HepG2 (cell line): Measurements from ENCODE around the gene COL18A1. TPM values are rescaled to one million over a fixed set of nuclear protein-coding genes. Genes with fewer than 3 reads are reported as not detected.

Source experiments
- ETV5 ChIP-seq: IDR thresholded peaks from 2 replicates; pipeline ENCODE4 v1.6.1; 2018; ENCODE audit warnings: missing biosample characterization, missing genetic modification reagents, inconsistent platforms, borderline replicate concordance
- HMG20B ChIP-seq: conservative IDR thresholded peaks from 2 replicates; pipeline ENCODE4 v1.6.1; 2016; ENCODE audit warnings: missing genetic modification reagents, missing compliant biosample characterization
- HOXA3 ChIP-seq: sonication (generic); formaldehyde crosslinking; IDR thresholded peaks from 2 replicates; pipeline ENCODE4 v1.5.0; 2020; ENCODE audit warnings: missing genetic modification reagents
- KAT2B ChIP-seq: fragments of 150-350 bp; IDR thresholded peaks from 2 replicates; pipeline ENCODE4 v1.6.1; 2014; ENCODE audit warnings: low read depth, low read length, borderline replicate concordance
- LCORL ChIP-seq, 2 experiments: fragments of 450-650 bp in 1 of 2; sonication (generic) in 1 of 2; formaldehyde crosslinking in 1 of 2; IDR thresholded peaks; 2 replicates each; pipeline versions ENCODE4 v1.5.0 to v1.6.1; 2017 to 2020; ENCODE audit warnings: antibody characterized with exemption in 1 of 2, missing genetic modification reagents in 1 of 2
- MLLT10 ChIP-seq: sonication (generic); formaldehyde crosslinking; IDR thresholded peaks from 2 replicates; pipeline ENCODE4 v1.4.0; 2020; ENCODE audit warnings: missing genetic modification reagents
- MLXIP ChIP-seq: sonication (generic); formaldehyde crosslinking; IDR thresholded peaks from 2 replicates; pipeline ENCODE4 v1.9.0; 2021; ENCODE audit warnings: missing genetic modification reagents, borderline replicate concordance
- MXI1 ChIP-seq: IDR thresholded peaks from 3 replicates; pipeline ENCODE4 v1.6.1; 2012; ENCODE audit warnings: low read depth, low read length, inconsistent platforms, borderline replicate concordance
- SIX4 ChIP-seq: sonication (generic); formaldehyde crosslinking; IDR thresholded peaks from 2 replicates; pipeline ENCODE4 v1.4.0; 2020; ENCODE audit warnings: missing genetic modification reagents
- SOX6 ChIP-seq, 2 experiments: fragments of 450-650 bp in 1 of 2; sonication (generic) in 1 of 2; formaldehyde crosslinking in 1 of 2; IDR thresholded peaks; 2 replicates each; pipeline versions ENCODE4 v1.4.0 to v1.6.1; 2017 to 2020; ENCODE audit warnings: antibody characterized with exemption in 1 of 2, mild to moderate bottlenecking in 1 of 2, missing genetic modification reagents in 1 of 2
- SPEN ChIP-seq: sonication (generic); formaldehyde crosslinking; IDR thresholded peaks from 2 replicates; pipeline ENCODE4 v1.5.1; 2020; ENCODE audit warnings: low read depth, mild to moderate bottlenecking, missing genetic modification reagents
- ZBTB7B ChIP-seq: sonication (generic); formaldehyde crosslinking; IDR thresholded peaks from 2 replicates; pipeline ENCODE4 v1.4.0; 2020; ENCODE audit warnings: missing genetic modification reagents
- ZFP37 ChIP-seq: sonication (generic); formaldehyde crosslinking; IDR thresholded peaks from 2 replicates; pipeline ENCODE4 v1.4.0; 2020; ENCODE audit warnings: missing genetic modification reagents, borderline replicate concordance
- ZFP62 ChIP-seq: sonication (generic); formaldehyde crosslinking; IDR thresholded peaks from 2 replicates; pipeline ENCODE4 v1.4.0; 2020; ENCODE audit warnings: missing genetic modification reagents
- ZGPAT ChIP-seq: IDR thresholded peaks from 2 replicates; pipeline ENCODE4 v1.6.1; 2016; ENCODE audit warnings: mild to moderate bottlenecking
- ZNF136 ChIP-seq: sonication (generic); formaldehyde crosslinking; IDR thresholded peaks from 2 replicates; pipeline ENCODE4 v1.8.1; 2022; ENCODE audit warnings: low read depth, mild to moderate bottlenecking, moderate library complexity, missing genetic modification reagents
- ZNF180 ChIP-seq: sonication (generic); formaldehyde crosslinking; IDR thresholded peaks from 2 replicates; pipeline ENCODE4 v1.4.0; 2020; ENCODE audit warnings: low read depth, missing genetic modification reagents, borderline replicate concordance
- ZNF567 ChIP-seq: sonication (generic); formaldehyde crosslinking; IDR thresholded peaks from 2 replicates; pipeline ENCODE4 v1.8.1; 2023; ENCODE audit warnings: mild to moderate bottlenecking, missing genetic modification reagents, borderline replicate concordance
- ZNF83 ChIP-seq: sonication (generic); formaldehyde crosslinking; IDR thresholded peaks from 2 replicates; pipeline ENCODE4 v1.4.0; 2020; ENCODE audit warnings: missing genetic modification reagents, mild to moderate bottlenecking, borderline replicate concordance
- polyA plus RNA-seq, 8 experiments: library from polyadenylated mRNA; depleted of rRNA in 3 of 8; stranded (reverse) in 7 of 8; unstranded in 1 of 8; fragments of >200 nt; fragmentation: Illumina TruSeq in 4 of 8; extraction: Trizol in 4 of 8; gene quantifications; 2 replicates each; pipeline versions ENCODE4 v1.2.1 to v1.2.3, GENCODE V29; 2011 to 2016; ENCODE audit warnings: low read depth in 4 of 8, missing spikeins in 1 of 8, mixed read lengths in 1 of 8; ENCODE audit not compliant: insufficient read depth in 1 of 8
- total RNA-seq, 5 experiments: library from RNA; depleted of rRNA; stranded (reverse); fragments of >200 nt; fragmentation: Illumina TruSeq; extraction: Trizol; gene quantifications; 2 replicates each; pipeline ENCODE4 v1.2.3, GENCODE V29; 2016; ENCODE audit warnings: low read depth in 1 of 5
- TF ChIP-seq, protein P1 (sequence below): sonication (generic); formaldehyde crosslinking; IDR thresholded peaks from 2 replicates; pipeline ENCODE4 v1.8.1; 2022; ENCODE audit warnings: mild to moderate bottlenecking, missing genetic modification reagents
- TF ChIP-seq, protein P2 (sequence below): sonication (generic); formaldehyde crosslinking; conservative IDR thresholded peaks from 2 replicates; pipeline ENCODE4 v1.8.0; 2022; ENCODE audit warnings: low read depth, missing genetic modification reagents

COL18A1 gene
- total and polyA plus RNA-seq, 2 of the 13 experiments (the other 11 are each of a cell fraction or from before 2014, with no cell fraction given): 79.0 to 102 TPM

DNA sequence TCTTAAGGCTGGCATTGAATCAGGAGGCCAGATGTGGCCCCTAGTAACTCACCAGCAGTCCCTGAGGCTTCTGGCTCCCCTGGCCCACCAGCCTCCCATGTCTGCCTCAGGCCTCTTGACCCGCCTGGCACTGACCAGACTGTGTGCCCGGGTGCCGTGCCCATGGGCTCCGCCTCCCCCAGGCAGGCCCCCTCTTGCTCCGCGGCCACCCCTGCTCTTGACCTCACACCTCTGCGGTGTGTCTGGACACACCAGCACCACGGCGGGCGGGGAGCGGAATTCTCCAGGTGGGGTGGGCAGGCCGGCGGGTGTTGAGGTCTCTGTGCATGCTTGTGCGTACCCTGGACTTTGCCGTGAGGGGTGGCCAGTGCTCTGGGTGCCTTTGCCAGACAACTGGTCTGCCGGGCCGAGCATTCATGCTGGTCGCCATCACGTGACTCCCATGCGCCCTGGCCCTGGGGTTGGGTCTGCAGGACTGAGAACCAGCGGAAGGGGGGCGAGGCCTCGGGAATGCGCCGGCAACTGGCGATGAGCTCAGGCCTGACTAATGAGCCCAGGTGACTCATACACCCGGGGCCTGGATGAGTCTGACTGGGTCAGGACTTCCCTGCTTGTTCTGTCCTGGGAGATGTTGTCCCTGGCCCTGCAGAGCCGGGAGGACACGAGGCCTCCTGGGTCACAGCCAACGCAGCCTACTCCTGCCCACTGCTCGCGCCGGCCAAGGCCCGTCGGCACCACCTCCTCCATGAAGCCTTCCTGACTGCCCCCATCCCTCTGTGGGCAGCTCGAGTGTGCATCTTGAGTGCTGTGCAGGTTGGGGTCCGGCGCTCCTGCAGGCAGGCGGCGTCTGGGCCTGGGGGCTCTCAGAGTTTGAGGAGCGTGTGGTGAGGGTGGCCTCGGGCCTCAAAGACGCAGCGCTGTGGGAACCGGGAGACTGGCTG is 22.6 kb downstream of the COL18A1 start (continued):
- peak; percentile 89; the same call in 1 of the 2 replicates for TF ChIP-seq SPEN (CRISPR knock-in tag)
- peak; percentile 85; the same call in 1 of the 2 replicates for TF ChIP-seq ZFP37 (CRISPR knock-in tag)
- TF ChIP-seq ETV5 (CRISPR knock-in tag): peak; percentile 77; the same call in 1 of the 2 replicates
- no peak for TF ChIP-seq ZNF83 (CRISPR knock-in tag)
- TF ChIP-seq ZNF180 (CRISPR knock-in tag): no peak
- 0 out of 2 replicates have a peak, but pooled peaks have one; percentile 39 for TF ChIP-seq ZFP62 (CRISPR knock-in tag)
- no peak for TF ChIP-seq KAT2B
- no peak for TF ChIP-seq ZNF567 (CRISPR knock-in tag)
- TF ChIP-seq HMG20B (CRISPR knock-in tag): no peak
- TF ChIP-seq MLXIP (CRISPR knock-in tag): peak; percentile 94
- TF ChIP-seq SOX6 (IDR thresholded peaks at IDR 0.05): no peak
- TF ChIP-seq SOX6 (CRISPR knock-in tag; IDR thresholded peaks at IDR 0.05): peak; percentile 92
- peak; percentile 52; the same call in 1 of the 2 replicates for TF ChIP-seq LCORL (IDR thresholded peaks at IDR 0.05)
- peak; percentile 99 for TF ChIP-seq LCORL (CRISPR knock-in tag; IDR thresholded peaks at IDR 0.05)
- peak; percentile 87 for TF ChIP-seq ZGPAT (CRISPR knock-in tag)
- peak; percentile 94 for TF ChIP-seq HOXA3
- peak; percentile 76; the same call in 1 of the 3 replicates for TF ChIP-seq MXI1
- TF ChIP-seq MLLT10 (CRISPR knock-in tag): no peak
- TF ChIP-seq, protein P1, sequence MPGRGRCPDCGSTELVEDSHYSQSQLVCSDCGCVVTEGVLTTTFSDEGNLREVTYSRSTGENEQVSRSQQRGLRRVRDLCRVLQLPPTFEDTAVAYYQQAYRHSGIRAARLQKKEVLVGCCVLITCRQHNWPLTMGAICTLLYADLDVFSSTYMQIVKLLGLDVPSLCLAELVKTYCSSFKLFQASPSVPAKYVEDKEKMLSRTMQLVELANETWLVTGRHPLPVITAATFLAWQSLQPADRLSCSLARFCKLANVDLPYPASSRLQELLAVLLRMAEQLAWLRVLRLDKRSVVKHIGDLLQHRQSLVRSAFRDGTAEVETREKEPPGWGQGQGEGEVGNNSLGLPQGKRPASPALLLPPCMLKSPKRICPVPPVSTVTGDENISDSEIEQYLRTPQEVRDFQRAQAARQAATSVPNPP (CRISPR knock-in tag): peak; percentile 64; the same call in 1 of the 2 replicates
- TF ChIP-seq ZNF136 (CRISPR knock-in tag): no peak
- TF ChIP-seq, protein P2, sequence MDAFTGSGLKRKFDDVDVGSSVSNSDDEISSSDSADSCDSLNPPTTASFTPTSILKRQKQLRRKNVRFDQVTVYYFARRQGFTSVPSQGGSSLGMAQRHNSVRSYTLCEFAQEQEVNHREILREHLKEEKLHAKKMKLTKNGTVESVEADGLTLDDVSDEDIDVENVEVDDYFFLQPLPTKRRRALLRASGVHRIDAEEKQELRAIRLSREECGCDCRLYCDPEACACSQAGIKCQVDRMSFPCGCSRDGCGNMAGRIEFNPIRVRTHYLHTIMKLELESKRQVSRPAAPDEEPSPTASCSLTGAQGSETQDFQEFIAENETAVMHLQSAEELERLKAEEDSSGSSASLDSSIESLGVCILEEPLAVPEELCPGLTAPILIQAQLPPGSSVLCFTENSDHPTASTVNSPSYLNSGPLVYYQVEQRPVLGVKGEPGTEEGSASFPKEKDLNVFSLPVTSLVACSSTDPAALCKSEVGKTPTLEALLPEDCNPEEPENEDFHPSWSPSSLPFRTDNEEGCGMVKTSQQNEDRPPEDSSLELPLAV: no peak
- peak; percentile 47; the same call in 1 of the 2 replicates for TF ChIP-seq SIX4 (CRISPR knock-in tag)
- TF ChIP-seq ZBTB7B (CRISPR knock-in tag): peak; percentile 95
